ENCODE data around the gene BEGAIN.

BEGAIN gene

DNA sequence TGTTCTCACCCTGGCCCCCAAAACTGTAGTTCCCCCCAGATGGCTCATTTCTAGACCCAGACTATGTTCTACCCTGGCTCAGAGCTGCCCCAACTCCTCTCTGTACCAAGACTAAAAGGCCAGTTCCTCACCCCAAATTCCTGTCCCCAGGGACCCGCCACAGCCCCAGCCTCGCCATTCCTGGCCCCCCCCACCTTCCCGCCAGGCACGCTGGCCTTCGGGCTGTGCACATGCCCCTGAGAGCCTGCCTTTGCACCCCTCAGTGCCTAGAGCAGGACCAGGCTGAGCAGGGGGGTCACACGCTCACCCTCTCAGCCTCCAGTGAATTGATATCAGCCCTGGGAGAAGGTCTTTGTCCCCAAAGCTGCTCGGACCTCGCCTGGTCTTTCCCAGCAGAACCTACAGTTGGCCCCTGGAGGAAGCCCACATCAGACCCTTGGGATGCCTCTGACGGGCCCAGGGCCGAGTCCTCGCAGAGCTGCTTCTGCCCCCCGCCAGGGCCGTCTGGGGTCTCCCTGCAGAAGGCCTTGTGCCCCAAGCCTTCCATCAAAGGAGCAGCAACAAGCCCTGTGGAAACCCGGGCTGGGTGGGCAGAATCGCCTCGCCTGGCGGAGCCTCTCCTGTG, 32.4 kb downstream of the BEGAIN start:
- in situ Hi-C loops (cut with MboI; ENCODE audit: low sequenced_read_pairs), result no loop called here

DNA sequence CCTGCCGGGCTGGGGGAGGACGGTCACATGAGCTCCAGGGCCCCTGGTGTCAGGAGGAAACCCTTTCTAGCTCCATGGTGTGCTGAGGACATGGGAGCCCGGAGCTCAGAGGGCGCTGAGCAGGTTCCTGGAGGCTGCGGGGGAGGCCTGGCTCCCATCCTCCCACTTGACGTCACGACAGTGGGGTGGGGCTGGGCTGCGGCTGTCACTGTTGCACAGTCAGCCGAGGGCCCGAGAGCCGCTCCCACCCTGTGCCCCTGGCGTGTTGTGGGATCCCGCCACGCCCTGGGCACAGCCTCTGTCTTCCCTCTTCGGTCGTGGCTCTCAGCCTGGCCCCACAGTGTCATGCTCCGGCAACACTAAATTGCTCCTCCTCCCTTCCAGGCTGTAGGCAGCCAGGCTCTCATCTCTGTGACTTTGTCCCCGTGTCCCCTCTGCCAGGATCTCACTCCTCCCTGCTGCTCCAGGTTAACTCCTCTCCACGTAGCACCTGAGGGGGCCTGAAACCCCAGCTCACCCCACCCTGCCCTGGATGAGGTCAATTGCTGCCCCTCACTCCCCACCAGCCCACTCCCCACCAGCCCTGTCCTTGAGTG, 33.0 kb downstream of the BEGAIN start:
- in situ Hi-C loops (cut with MboI; ENCODE audit: low sequenced_read_pairs), result no loop called here

DNA sequence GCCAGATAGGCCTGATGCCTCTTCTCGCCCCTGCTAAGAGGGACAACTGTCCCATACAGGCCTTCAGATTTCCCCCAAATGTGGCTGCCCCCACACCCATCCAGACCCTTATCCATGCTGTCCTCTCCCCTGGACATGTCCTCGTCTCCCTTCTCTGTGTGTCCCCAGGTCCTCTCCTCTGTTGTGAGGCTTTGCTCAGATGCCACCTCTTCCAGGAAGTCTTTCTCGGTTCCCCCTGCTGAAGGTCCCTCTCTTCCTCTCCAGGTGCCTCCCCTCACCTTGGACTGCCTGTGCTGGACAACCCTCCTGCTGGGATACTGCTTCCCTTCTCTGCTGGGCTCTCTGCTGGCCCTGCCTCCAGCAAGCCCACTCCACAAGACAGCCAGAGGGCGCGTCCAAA, 33.7 kb downstream of the BEGAIN start:
- in situ Hi-C loops (cut with MboI; ENCODE audit: low sequenced_read_pairs), result no loop called here

DNA sequence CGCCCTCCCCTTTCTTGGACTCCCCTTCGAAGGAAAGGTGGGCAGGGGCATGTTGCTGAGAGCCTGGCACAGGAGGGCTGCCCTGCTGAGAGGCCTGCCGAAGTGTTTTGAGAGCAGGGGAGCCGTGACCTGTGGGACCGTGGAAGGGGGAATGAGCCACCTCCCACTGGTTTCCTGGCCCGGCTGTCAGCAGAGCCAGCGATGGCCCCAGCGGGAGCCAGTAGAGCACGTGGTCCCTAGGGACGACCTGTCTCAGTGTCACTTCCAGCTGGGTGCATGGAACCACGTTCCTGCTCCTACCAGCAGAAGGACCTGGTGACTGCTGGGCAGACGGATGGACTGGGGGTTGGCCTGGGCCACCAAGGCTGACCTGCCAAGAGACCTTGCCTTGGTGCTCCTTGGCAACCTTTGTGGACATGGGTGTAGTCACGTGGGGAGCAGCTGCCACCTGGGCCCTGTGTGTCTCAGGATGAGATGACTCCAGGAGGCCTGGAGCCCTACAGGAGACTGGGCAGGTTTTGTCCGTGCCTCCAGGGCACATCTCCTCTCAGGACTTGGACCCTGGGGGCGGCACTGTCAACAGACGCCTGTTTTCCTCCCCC, 34.6 kb downstream of the BEGAIN start:
- in situ Hi-C loops (cut with MboI; ENCODE audit: low sequenced_read_pairs), result no loop called here

DNA sequence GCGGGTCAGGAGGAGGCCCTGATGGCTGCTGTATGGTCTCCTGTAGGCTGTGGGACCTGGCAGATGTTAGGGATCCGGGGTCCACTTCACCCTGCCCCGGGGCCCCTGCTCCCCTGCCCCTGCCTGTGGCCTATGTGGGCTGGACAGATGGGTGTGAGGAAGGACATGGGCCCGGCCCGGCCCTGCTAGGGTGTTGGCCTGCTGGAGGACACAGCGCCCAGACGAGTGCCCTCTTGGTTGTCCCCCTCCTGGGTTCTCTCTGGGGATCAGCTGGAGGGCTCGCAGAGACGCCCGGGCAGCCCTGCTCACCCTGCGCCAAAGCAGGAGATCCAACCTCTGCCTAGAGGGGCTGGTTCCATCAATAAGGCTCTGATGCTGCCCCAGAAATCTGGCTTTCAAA, 36.2 kb downstream of the BEGAIN start:
- in situ Hi-C loops (cut with MboI; ENCODE audit: low sequenced_read_pairs), result no loop called here

DNA sequence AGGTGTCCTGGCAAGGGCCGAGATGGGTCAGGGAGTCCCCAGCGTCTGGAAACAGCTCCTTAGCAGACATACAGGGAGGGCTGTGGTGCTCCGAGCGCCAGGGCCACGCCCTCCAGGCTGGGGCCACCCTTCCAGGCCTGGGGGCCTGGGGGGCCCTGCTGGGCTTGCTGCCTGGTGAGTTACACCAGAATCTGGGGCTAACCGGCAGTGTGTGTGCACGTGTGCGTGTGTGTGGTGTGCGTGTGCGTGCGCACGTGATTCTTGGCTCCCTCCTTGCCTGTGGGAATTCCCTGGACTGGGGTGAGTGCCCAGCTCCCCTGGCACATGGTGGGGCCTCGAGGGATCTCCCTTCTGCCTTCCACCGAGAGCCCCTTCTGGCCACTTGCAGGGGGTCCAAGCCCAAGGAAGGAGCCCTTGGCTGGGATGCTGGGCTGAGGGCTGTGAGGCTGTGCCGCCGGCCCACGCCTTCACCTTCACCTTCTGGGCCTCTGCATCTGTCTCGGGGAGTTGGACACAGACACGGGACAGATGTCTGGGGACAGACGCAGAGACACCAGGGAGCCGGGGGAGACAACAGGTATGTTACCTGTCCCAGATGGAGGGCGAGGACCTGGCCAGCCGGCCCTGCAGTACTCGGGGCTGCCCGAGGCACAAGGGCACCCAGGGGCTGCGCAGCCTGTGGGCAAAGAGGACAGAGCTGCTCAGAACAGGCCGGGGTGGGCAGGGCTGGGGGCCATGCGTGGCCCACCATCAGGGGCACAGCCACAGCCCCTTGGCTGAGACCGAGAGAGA, 37.2 kb downstream of the BEGAIN start:
- in situ Hi-C loops (cut with MboI; ENCODE audit: low sequenced_read_pairs), result no loop called here

DNA sequence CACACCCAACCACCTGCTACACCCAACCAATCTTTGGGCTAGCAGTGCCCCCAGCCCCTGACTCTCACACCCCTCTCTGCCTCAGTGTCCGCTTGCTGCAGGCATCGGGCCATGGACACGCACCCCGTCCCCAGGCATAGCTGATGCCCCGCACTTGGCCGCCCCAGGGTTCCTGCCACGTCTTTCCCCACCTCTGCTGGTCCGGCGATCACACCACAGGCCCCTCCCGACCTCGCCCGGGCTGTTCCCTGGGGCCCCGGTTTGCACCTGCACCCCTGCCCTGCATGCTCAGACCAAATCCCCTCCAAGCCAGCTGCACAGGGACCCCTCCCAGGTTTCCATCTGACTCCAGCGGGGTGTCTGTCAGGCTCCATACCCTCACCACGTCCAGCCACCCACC, 38.3 kb downstream of the BEGAIN start:
- in situ Hi-C loops (cut with MboI; ENCODE audit: low sequenced_read_pairs), result no loop called here

DNA sequence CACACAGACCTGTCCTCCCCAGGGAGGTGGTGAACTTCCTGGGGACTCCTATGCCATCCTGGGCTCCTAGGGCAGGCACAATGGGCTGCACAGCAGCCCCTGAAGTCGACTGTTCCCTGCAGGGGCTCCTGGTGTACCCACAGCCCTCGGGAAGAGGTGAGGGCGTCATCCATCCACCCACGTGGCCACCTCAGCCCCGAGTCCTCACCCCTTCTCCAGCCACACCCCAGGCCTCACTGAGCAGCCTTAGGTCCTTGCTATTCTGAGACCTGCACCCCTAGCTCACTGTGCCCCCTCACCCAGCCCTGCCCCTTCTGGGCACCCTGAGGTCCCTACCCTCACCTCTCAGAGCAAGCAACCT, 38.9 kb downstream of the BEGAIN start:
- in situ Hi-C loops (cut with MboI; ENCODE audit: low sequenced_read_pairs), result no loop called here

DNA sequence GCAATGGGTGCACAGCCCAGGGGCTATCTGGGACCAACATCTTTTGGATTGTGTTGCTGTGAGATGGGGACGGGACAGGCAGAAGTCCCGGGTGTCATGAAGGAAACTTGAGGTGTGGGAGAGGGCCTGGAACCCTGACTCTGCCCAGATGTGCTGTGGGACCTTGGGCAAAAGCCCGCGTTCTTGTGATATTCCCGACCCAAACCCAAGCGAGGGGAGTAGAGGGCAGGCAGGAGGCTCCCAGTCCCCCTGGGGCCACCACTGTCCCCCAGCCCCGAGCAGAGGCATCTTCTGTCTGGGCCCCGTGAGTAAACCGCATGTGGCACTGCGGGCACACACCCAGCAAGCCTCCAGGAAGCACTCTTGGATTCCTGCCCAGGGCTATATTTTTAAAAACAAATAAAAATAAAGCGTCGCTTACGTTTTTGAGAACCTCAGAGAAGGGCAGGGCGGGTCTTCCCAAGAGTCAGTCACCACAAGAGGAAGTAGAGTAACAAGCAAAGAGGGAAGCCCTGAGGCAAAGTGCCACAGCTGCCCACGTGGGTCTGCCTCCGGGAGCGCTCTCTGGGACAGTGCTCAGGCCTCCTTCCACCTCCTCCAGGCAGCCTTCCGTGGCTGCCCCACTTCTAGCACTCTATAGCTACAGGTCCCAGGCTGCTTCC, 39.5 kb downstream of the BEGAIN start:
- in situ Hi-C loops (cut with MboI; ENCODE audit: low sequenced_read_pairs), result no loop called here

DNA sequence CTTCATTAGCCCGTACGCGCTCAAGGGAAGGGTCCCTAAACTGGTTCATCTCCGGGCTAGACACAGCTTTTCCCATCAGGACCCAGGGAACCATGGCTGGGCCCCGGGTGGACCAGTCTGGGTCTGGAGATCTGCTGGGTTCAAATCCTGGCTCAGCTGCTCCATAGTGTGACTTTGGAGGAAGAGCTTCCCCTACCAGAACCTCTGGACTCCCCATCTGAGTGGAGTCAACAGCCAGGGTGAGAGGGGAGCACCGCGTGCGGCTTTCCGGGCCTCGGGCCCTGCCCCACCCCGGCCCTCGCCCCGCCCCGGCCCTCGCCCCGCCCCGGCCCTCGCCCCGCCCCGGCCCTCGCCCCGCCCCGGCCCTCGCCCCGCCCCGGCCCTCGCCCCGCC, 41.2 kb downstream of the BEGAIN start:
- in situ Hi-C loops (cut with MboI; ENCODE audit: low sequenced_read_pairs), result no loop called here

DNA sequence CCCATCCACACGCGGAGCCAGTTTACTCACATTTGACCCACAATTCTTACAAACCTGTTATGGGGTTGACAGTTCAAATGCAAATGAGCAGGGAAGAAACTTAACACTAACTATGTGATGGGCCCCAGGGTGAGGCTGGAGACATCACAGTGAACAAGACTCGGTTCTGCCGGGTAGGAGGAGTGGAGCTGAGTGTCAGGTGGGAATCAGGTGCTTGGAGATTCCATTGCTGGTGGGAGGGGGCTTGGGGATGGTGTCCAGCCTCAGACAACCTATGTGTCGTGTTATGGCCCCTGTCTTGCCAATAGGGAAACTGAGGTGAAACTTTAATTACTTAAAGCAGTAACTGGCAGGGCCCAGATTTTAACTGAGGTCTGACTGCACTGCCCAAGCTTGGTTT, 41.9 kb downstream of the BEGAIN start:
- in situ Hi-C loops (cut with MboI; ENCODE audit: low sequenced_read_pairs), result no loop called here

DNA sequence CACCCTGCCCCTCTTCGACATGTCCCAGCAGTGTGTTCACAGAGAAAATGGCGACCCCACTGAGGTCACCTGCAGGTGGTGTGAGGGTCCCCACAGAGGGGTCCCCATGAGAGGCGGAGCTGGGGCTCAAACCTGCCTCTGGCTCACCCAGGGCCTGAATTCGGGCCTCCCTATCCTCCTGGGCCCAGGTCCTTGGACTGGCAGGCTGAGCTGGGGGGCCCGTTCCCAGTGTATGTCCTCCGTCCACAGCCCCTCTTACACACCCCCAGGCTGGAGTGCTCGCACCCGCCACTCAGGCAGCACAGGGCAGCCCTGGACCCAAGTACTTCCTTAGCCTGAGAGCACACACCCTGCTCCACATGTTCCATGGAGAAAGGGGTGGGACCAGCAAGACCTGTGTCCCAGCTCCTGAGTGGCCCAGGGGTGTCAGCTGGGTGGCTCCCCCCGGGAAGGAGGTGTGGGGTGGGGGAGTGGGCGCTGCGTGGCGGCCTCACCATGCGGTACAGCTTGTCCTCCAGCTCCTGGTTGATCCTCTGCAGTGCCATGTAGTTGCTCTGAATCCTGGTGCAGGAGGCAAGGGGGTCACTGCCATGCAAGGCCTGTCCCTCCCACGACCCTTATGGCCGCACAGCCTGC, 42.6 kb downstream of the BEGAIN start:
- in situ Hi-C loops (cut with MboI; ENCODE audit: low sequenced_read_pairs), result no loop called here

DNA sequence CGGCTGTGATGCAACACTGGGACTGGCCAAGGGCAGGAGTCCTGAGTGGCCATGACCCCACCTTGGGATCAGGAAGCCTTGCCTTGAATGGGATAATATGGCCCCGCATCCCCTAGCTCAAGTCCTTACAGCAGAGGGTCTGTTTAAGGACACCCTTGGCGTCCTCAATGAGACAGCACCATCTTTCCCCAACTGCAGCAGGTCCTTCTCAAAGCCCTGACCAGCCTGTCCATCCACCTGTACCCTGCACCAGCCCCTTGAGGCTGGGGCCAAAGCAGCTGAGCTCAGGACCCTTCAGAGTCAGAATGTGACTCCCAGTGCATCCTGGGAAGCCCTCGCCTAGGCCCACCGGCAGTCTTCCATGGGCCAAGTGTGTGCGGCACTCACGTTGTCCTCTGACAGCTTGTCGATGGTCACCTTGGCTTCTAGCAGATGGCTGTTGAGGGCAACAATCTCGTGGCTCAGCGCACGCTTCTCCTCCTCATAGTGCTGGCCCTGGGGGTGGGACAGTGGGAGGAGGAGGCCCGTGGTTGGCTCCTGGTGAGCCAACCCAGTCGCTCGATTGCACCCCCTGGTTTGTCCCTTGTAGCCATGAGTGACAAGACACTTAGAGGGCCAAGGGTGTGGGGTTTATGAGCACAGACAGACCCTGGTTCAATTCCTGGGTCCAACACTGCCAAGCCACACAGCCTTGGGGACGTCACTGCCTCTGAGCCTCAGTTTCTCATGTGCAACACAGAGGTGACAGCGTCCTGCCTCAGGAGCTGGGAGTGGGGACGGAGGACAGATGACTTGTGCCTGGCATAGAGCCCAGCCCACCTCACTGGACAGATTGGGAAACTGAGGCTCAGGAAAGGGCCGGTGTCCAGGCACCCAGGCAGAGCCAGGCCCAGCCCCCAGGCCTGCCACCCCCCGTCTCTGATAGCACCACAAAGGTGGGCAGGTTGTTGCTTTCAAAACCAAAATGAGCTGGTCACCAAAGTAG, 43.5 kb downstream of the BEGAIN start:
- in situ Hi-C loops (cut with MboI; ENCODE audit: low sequenced_read_pairs), result no loop called here

DNA sequence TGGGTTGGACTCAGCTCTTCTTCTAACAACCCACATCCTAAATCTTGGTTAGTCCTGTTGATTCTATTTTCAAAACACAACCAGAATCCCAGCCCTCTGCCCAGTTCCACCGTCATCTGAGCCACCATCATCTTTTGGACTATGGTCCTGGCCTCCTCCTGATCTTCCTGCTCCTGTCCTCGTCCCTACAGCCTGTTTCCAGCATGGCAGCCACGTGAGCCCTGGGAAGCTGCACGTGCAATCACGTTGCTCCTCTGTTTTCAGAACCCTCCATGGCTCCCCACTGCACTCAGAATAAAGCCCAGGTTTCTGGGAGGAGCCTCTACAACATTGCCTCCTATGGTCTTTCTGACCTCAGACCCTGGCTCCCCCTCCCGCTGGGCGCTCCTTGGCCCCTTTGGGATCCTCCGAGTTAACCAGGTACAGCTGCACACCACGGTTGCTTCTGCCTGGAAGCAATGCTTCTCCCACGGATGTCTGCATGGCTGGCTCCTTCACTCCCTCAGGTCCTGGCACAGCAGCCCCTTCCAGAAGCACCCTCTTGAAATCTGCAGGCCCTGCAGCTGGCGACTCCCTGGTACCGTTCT, 44.5 kb downstream of the BEGAIN start:
- in situ Hi-C loops (cut with MboI; ENCODE audit: low sequenced_read_pairs), result no loop called here

DNA sequence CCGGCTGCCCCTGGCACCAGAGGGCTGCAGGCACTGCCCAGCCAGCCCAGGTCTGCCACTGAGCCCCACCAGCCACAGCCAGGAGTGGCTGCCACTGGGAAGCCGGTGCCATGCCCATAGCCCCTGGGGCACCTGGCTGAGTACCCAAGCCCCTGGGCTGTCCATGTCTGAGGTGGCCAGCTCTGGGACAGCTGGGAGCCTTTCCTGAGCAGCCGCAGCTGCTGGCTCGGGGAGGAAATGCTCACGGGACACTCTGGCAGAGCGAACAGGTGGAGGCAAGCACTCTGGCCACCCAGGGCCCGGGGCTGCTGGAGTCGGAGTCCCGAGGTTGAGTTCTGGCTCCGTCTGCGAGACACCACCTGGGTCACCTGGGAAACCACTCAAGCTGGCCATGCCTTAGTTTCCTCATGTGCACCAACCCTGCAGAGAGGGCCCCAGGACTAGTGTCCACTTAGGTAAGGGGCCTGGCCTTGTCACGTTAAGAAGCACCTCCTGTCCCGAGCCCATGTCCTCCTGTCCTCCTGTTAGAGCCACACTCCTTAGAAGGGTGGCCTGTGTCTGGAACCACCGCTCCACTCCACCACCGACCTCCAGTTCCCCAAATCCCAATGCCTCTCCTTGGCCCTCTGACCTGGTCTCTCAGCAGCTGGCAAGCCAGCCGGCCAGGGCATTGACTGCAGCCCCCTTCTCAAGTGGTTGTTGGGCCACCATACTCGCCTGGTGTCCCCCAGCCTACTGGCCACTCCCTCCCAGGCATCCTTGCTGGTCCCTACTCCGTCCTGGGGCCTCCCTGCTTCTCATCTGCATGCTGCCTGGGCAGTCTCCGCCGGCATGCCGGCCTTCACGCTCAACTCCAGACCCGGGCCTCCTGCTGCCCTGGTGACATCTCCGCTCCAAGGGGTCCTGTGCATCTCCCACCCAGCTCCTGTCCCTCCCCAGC, 45.3 kb downstream of the BEGAIN start:
- in situ Hi-C loops (cut with MboI; ENCODE audit: low sequenced_read_pairs), result no loop called here

DNA sequence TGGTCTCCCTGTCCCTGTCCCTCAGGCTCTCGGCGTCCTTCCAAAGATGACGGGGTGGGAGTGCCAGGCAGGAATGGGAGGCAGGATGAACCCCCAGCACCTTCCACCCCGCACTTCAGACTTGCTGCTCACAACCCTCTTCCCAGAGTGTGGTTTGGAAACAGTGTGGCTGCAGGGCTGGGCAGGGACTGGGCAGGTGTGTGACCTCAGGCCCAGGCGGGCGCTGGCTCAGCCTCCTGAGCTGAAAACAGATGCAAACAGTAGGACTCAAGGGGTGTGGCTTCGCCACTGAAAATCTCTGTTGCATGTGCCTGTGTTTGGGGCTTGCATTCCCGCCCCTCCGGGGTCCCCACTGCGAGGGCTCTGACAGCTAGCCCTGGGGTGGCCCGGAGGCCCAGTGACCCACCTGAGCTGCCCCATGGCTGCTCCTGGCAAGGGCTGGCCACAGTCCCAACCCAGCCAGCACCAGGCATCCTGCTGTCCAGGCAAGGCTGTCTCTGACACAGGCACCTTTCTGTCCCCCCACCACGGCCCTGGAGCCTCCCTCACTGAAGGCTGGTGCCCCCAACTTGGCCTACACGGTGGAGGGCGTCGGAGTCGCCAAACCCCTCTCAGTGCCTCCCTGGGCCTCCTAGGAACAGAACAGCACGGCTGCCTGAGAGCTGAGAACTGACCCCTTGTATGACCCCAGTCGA, 46.1 kb downstream of the BEGAIN start:
- in situ Hi-C loops (cut with MboI; ENCODE audit: low sequenced_read_pairs), result no loop called here

DNA sequence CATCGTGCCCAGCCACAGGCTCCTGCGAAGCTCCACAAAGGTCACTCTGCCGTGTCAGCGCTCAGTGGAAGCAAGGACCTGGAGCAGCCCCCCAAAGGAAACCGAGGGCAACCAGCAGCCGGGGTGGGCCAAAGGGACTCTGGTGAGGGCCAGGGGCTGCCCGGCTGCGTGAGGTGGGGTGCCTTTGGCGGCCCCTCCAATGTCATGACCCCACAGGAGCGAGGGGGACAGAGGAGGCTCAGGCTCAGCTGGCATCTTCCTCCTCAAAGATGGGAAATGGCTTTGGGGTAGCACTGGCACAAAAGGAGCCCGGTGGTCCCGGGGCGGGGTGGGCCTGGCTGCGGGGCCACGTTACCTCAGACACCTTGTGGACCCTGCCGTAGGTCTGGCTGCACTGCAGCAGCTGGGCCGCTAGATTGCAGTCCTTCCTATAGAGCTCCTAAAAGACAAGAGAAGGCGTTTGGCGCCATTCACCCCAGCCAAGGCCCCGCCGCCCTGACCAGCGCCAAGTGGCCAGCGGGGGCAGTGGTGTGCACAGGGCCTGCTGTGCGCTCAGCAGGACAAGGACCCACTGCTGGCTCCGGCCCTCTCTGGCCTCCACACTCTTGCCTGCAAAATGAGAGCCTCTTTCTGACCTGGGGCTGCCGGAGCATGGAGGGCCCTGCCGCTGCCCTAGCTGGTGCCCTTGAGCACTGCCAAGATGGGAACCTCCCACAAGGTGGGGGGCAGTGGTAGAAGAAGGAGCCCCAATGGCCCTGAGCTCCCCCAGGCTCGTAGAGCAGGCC, 46.9 kb downstream of the BEGAIN start:
- in situ Hi-C loops (cut with MboI; ENCODE audit: low sequenced_read_pairs), result no loop called here

Data from HL-60/S4 (cell line).